K562 (cell line): ENCODE data around the gene FTH1. TPM values are rescaled to one million over a fixed set of nuclear protein-coding genes. Genes with fewer than 3 reads are reported as not detected.

ENCODE experiments used
- AFF4 ChIP-seq: sonication (generic); formaldehyde crosslinking; IDR thresholded peaks from 2 replicates; pipeline ENCODE4 v1.8.0; 2023; ENCODE audit warnings: mild to moderate bottlenecking, missing genetic modification reagents
- HCFC1 ChIP-seq: IDR thresholded peaks from 2 replicates; pipeline ENCODE4 v1.6.1; 2012; ENCODE audit warnings: low read depth, low read length, improper control_type of control experiment
- HSF4 ChIP-seq: fragments of 250-450 bp; sonication (Bioruptor Pico); IDR thresholded peaks from 2 replicates; pipeline ENCODE4 v2.1.2; 2022; ENCODE audit warnings: mild to moderate bottlenecking, moderate library complexity, borderline replicate concordance
- IFI16 ChIP-seq: fragments of 250-450 bp; sonication (Bioruptor Pico); IDR thresholded peaks from 2 replicates; pipeline ENCODE4 v2.1.2; 2022; ENCODE audit warnings: mild to moderate bottlenecking, inconsistent platforms
- NCOA6 ChIP-seq: fragments of 450-650 bp; IDR thresholded peaks from 2 replicates; pipeline ENCODE4 v1.6.1; 2017; ENCODE audit warnings: mild to moderate bottlenecking
- PTTG1 ChIP-seq: fragments of 450-650 bp; IDR thresholded peaks from 2 replicates; pipeline ENCODE4 v1.6.1; 2016; ENCODE audit warnings: low read depth, mild to moderate bottlenecking, missing genetic modification characterization, missing compliant biosample characterization
- SRSF1 ChIP-seq: fragments of 200-400 bp; formaldehyde crosslinking; IDR thresholded peaks from 2 replicates; pipeline ENCODE4 v1.6.1; 2017; ENCODE audit warnings: mild to moderate bottlenecking, low read depth, low read length, moderate library complexity
- polyA plus RNA-seq, 8 experiments: library from polyadenylated mRNA; depleted of rRNA in 4 of 8; stranded (reverse) in 5 of 8; unstranded in 3 of 8; fragments of >200 nt; fragmentation: Nextera tagmentation in 2 of 8; fragmentation: Illumina TruSeq in 1 of 8; extraction: Ambion mirVana in 2 of 8; extraction: Trizol in 1 of 8; gene quantifications; 2 replicates each; pipeline versions ENCODE4 v1.2.1 to v1.2.3, GENCODE V29; 2011 to 2014; ENCODE audit warnings: inconsistent platforms in 1 of 8, missing spikeins in 1 of 8
- total RNA-seq, 7 experiments: library from RNA; depleted of rRNA in 6 of 7; stranded (reverse); fragments of >200 nt in 6 of 7; fragmentation: Illumina TruSeq in 2 of 7; extraction: Trizol in 2 of 7; gene quantifications; 2 replicates each; pipeline versions ENCODE4 v1.2.1 to v1.2.3, GENCODE V29; 2011 to 2021; ENCODE audit warnings: low replicate concordance in 1 of 7
- TF ChIP-seq, protein P1 (sequence below), 2 experiments: fragments of 450-650 bp; IDR thresholded peaks; 2 replicates each; pipeline ENCODE4 v1.6.1; 2016; ENCODE audit warnings: mild to moderate bottlenecking in 2 of 2, borderline replicate concordance in 1 of 2, low read depth in 1 of 2, moderate library complexity in 1 of 2
- TF ChIP-seq, protein P2 (sequence below): fragments of 250-450 bp; sonication (Bioruptor Pico); IDR thresholded peaks from 2 replicates; pipeline ENCODE4 v1.5.0; 2022; ENCODE audit warnings: mild to moderate bottlenecking
- TF ChIP-seq, protein P3 (sequence below): fragments of 450-650 bp; IDR thresholded peaks from 2 replicates; pipeline ENCODE4 v1.6.1; 2016; ENCODE audit warnings: missing biosample characterization, missing genetic modification characterization

FTH1 gene
- total and polyA plus RNA-seq, 9 of the 15 experiments (the other 6 are each of a cell fraction or from before 2014, with no cell fraction given) = 370 to 3,146 (median 802) TPM

DNA sequence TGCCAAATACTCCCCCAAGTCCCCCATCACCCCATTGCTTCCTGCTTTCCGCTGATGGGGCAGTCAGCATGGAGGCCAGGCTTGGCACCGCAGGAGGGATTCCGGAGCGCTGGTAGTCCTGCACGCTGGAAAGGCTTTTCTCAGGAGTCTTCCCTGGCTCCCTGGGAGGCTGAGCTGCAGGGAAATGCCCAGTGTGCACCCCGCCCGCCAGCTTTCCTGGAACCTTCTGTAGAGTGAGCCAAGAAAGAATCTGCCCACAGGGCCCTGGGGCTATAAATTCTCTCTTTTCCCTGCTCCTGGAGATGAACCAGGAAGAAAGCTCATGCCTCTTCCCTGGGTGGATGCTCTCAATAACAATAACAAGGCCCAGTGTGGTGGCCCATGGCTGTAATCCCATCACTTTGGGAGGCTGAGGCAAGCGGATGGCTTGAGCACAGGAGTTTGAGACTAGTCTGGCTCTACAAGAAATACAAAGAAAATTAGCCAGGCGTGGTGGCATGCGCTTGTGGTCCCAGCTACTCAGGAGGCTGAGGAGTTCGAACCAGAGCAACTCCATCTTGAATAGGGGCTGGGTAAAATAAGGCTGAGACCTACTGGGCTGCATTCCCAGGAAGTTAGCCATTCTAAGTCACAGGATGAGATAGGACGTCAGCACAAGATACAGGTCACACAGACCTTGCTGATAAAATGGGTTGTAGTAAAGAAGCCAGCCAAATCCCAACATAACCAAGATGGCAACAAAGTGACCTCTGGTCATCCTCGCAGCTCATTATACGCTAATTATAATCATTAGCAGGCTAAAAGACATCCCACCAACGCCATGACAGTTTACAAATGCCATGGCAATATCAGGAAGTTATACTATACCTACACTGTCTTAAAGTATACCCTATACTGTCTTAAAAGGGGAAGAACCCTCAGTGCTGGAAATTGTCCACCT, 46.4 kb upstream of the FTH1 start (continued):
- TF ChIP-seq, protein P1, sequence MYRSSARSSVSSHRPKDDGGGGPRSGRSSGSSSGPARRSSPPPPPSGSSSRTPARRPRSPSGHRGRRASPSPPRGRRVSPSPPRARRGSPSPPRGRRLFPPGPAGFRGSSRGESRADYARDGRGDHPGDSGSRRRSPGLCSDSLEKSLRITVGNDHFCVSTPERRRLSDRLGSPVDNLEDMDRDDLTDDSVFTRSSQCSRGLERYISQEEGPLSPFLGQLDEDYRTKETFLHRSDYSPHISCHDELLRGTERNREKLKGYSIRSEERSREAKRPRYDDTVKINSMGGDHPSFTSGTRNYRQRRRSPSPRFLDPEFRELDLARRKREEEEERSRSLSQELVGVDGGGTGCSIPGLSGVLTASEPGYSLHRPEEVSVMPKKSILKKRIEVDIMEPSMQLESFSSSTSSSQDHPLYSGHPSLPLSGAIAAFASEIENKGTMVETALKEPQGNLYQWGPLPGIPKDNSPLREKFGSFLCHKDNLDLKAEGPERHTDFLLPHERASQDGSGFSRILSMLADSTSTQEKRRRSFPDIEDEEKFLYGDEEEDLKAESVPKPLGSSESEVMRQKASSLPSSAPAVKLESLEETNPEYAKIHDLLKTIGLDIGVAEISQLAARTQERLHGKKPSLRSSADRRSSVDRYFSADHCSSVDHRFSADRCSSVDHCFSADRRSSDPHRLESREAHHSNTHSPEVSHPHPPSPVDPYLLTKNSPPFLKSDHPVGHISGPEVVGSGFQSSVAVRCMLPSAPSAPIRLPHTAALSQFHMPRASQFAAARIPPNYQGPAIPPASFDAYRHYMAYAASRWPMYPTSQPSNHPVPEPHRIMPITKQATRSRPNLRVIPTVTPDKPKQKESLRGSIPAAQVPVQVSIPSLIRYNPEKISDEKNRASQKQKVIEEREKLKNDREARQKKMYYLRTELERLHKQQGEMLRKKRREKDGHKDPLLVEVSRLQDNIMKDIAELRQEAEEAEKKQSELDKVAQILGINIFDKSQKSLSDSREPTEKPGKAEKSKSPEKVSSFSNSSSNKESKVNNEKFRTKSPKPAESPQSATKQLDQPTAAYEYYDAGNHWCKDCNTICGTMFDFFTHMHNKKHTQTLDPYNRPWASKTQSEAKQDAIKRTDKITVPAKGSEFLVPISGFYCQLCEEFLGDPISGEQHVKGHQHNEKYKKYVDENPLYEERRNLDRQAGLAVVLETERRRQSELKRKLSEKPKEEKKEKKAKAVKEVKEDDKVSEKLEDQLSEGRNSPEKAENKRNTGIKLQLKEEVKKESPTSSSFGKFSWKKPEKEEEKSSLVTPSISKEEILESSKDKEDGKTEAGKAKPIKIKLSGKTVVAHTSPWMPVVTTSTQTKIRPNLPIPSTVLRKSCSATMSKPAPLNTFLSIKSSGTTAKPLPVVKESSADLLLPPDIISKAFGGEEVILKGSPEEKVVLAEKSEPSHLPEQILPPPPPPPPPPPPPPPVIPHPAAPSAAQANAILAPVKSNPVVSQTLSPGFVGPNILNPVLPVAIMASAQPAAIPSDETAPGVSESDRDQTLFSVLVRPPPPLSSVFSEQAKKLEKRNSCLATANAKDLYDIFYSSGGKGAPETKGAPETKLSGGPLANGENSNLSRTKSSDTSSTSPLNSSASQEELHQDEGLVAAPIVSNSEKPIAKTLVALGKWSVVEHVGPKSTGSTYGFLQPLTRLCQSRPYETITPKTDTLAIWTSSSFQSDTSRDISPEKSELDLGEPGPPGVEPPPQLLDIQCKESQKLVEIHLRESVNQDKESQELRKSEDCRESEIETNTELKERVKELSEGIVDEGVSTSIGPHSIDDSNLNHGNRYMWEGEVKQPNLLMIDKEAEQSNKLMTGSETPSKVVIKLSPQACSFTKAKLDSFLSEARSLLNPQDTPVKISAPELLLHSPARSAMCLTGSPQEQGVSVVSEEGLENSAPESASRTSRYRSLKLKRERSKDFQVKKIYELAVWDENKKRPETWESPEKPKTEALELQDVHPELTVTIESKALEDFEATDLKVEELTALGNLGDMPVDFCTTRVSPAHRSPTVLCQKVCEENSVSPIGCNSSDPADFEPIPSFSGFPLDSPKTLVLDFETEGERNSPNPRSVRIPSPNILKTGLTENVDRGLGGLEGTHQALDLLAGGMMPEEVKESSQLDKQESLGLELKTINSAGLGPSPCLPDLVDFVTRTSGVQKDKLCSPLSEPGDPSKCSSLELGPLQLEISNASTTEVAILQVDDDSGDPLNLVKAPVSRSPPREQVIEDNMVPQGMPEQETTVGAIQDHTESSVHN (IDR thresholded peaks at IDR 0.05; ENCODE audit: borderline replicate concordance in 1 of 2, low read depth in 1 of 2) = no peak
- TF ChIP-seq, protein P2, sequence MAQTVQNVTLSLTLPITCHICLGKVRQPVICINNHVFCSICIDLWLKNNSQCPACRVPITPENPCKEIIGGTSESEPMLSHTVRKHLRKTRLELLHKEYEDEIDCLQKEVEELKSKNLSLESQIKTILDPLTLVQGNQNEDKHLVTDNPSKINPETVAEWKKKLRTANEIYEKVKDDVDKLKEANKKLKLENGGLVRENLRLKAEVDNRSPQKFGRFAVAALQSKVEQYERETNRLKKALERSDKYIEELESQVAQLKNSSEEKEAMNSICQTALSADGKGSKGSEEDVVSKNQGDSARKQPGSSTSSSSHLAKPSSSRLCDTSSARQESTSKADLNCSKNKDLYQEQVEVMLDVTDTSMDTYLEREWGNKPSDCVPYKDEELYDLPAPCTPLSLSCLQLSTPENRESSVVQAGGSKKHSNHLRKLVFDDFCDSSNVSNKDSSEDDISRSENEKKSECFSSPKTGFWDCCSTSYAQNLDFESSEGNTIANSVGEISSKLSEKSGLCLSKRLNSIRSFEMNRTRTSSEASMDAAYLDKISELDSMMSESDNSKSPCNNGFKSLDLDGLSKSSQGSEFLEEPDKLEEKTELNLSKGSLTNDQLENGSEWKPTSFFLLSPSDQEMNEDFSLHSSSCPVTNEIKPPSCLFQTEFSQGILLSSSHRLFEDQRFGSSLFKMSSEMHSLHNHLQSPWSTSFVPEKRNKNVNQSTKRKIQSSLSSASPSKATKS (CRISPR knock-in tag) = no peak
- peak; percentile 89 for TF ChIP-seq PTTG1 (tag)
- TF ChIP-seq, protein P3, sequence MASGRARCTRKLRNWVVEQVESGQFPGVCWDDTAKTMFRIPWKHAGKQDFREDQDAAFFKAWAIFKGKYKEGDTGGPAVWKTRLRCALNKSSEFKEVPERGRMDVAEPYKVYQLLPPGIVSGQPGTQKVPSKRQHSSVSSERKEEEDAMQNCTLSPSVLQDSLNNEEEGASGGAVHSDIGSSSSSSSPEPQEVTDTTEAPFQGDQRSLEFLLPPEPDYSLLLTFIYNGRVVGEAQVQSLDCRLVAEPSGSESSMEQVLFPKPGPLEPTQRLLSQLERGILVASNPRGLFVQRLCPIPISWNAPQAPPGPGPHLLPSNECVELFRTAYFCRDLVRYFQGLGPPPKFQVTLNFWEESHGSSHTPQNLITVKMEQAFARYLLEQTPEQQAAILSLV (tag) = peak; percentile 74
- peak; percentile 84; the same call in 1 of the 2 replicates for TF ChIP-seq HSF4 (CRISPR knock-in tag)
- TF ChIP-seq HCFC1 = no peak
- TF ChIP-seq IFI16 (CRISPR knock-in tag) = peak; percentile 78; the same call in 1 of the 2 replicates
- no peak for TF ChIP-seq AFF4 (CRISPR knock-in tag)
- no peak for TF ChIP-seq SRSF1
- TF ChIP-seq NCOA6 = no peak
